Pancreas (tissue), 10 donors: ENCODE measurements around the gene FOXRED2. TPM values are rescaled to one million over a fixed set of nuclear protein-coding genes. Genes with fewer than 3 reads are reported as not detected.

ENCODE experiments used
- ATAC-seq, 4 donors: fragments of 200-7000 bp; cut with Tn5 transposase; one replicate each; pipeline versions ENCODE4 v1.8.0 to v1.9.1; 2020; ENCODE audit warnings: mild to moderate bottlenecking in 4 of 4, moderate library complexity in 4 of 4
- DNase-seq, 6 donors: peaks; one replicate each; pipeline ENCODE4 v3.0.0-alpha.2; 2020
- FAIRE-seq: peaks from 2 replicates; lab custom pipeline; 2012; peaks lifted over from hg19 to GRCh38; lab: Jason Lieb, UNC
- H3K27ac ChIP-seq, 4 donors: fragments of 200-600 bp; sonication (generic); 1 replicate in 3 of 4; 2 replicates in 1 of 4; pipeline versions ENCODE4 v1.5.0 to v1.8.0; 2020
- H3K27me3 ChIP-seq, 4 donors: fragments of 200-600 bp; one replicate each; pipeline ENCODE4 v1.8.0; 2021
- H3K36me3 ChIP-seq, 3 donors: fragments of 200-600 bp; sonication (generic) in 1 of 3; one replicate each; pipeline versions ENCODE4 v1.5.0 to v1.8.0; 2020 to 2021
- H3K4me1 ChIP-seq, 3 donors: fragments of 200-600 bp; one replicate each; pipeline ENCODE4 v1.8.0; 2021
- H3K4me3 ChIP-seq, 4 donors: fragments of 200-600 bp; sonication (generic) in 2 of 4; one replicate each; pipeline versions ENCODE4 v1.5.0 to v1.8.0; 2020 to 2021
- H3K9me3 ChIP-seq, 4 donors: fragments of 200-600 bp; one replicate each; pipeline ENCODE4 v1.8.0; 2021
- CTCF ChIP-seq, 4 donors: fragments of 200-600 bp; sonication (generic) in 3 of 4; IDR thresholded peaks; one replicate each; pipeline versions ENCODE4 v1.5.0 to v1.8.0; 2021; ENCODE audit warnings: antibody characterized with exemption in 4 of 4
- WGBS, 2 donors: extraction: QIAGEN DNeasy Blood & Tissue Kit; methylation state at CpG; one replicate each; pipeline ENCODE4 v1.1.7; 2013; 5-methylcytosine and 5-hydroxymethylcytosine counted together
- intact Hi-C, 3 donors: fragments of 100-400 bp; cut with DNase I; formaldehyde crosslinking; loops; one replicate each; pipeline versions ENCODE4 v1.11.1 to v1.14.2; 2022
- polyA plus RNA-seq, 2 donors: library from polyadenylated mRNA; stranded (reverse); fragments of 200-250 nt; gene quantifications; one replicate each; pipeline ENCODE4 v1.2.3, GENCODE V29; 2013
- total RNA-seq, 6 donors: library from RNA; stranded (reverse); fragmentation: NEBNext Ultra II Directional in 4 of 6; extraction: Animal tissue kit (Norgen Biotek cat#: 25700) in 4 of 6; gene quantifications; one replicate each; pipeline versions ENCODE4 v1.2.1 to v1.2.4, GENCODE V29; 2021 to 2023
- donor health status: healthy with polysubstance abuse.
- donor health status: DM: no; HTN: no; CAD: no; lungs with moderate emphysema.
- donor health status: DM: no; HTN: no; CAD: no.
- donor health status: control.
- donor health status: control.
- donor health status: Bipolar disorder and iron deficiency.
- donor health status: DM: yes; HTN: yes; CAD: no.
- donor health status: DM: no; HTN: no; CAD: no.
- donor health status: DM: no; HTN: no; CAD: no.
- donor health status: DM: yes; HTN: yes; CAD: no.

FOXRED2 gene
- total and polyA plus RNA-seq, 8 donors: 2.0 to 6.0 (median 4.7) TPM

GRCh38 chr22:36505998-36506635 is 723 bp downstream of the FOXRED2 start:
- FAIRE-seq (no peak), DNase-seq (peak in 3 of 6 donors; percentile 44 to 81 (median 56)), ATAC-seq (no peak)
- no peaks in the 10 kb centered on the region for H3K27me3 ChIP-seq
- no peaks in the 10 kb centered on the region for H3K9me3 ChIP-seq
- H3K4me1 ChIP-seq: peaks cover 0 to 7% (median 5%) of the 10 kb centered on the region in 3 donors
- H3K4me3 ChIP-seq: peak overlapping the region; percentile 48 to 66 (median 60)
- H3K27ac ChIP-seq: peak overlapping the region; percentile 32 to 73 (median 67)
- peaks cover 0 to 10% (median 5%) of the 10 kb centered on the region in 3 donors for H3K36me3 ChIP-seq
- 91 to 92% methylated on average over 59 to 60 of the region's 60 CpGs for WGBS, 2 donors
- intact Hi-C loops: no loop called here
- TF ChIP-seq CTCF (IDR thresholded peaks at IDR 0.05): no peak

- H3K27me3 ChIP-seq: no peaks in the 10 kb centered on the region
- H3K9me3 ChIP-seq: no peaks in the 10 kb centered on the region
- ATAC-seq (no peak), DNase-seq (no peak), FAIRE-seq (no peak)
- TF ChIP-seq CTCF (IDR thresholded peaks at IDR 0.05): no peak
- H3K27ac ChIP-seq: no peak overlapping the region
- 88 to 94% methylated on average over 30 of the region's 30 CpGs for WGBS, 2 donors
- intact Hi-C loops: no loop called here
- no peak overlapping the region for H3K4me3 ChIP-seq
- no peaks in the 10 kb centered on the region for H3K4me1 ChIP-seq
- H3K36me3 ChIP-seq: no peaks in the 10 kb centered on the region
Observed at GRCh38 chr22:36497910-36498665, 8.8 kb downstream of the FOXRED2 start.

GRCh38 chr22:36493690-36494110 is 13.1 kb downstream of the FOXRED2 start:
- Histone ChIP-seq H3K36me3 (no peaks in the 10 kb centered on the region), H3K27ac (no peak overlapping the region), H3K9me3 (no peaks in the 10 kb centered on the region), H3K4me1 (no peaks in the 10 kb centered on the region), H3K27me3 (no peaks in the 10 kb centered on the region), H3K4me3 (no peak overlapping the region)
- DNase-seq (peak in 1 of 6 donors; percentile 38), FAIRE-seq (no peak), ATAC-seq (peak in 3 of 4 donors; percentile 42 to 82 (median 75))
- 80 to 84% methylated on average over 16 of the region's 16 CpGs for WGBS, 2 donors
- no peak for TF ChIP-seq CTCF (IDR thresholded peaks at IDR 0.05)
- intact Hi-C loops: no loop called here

GRCh38 chr22:36492109-36492508 is 14.7 kb downstream of the FOXRED2 start:
- Histone ChIP-seq H3K4me1 (no peaks in the 10 kb centered on the region), H3K27me3 (no peaks in the 10 kb centered on the region), H3K27ac (no peak overlapping the region), H3K4me3 (no peak overlapping the region), H3K36me3 (no peaks in the 10 kb centered on the region), H3K9me3 (no peaks in the 10 kb centered on the region)
- intact Hi-C loops: no loop called here
- TF ChIP-seq CTCF (IDR thresholded peaks at IDR 0.05): no peak
- FAIRE-seq (no peak), DNase-seq (no peak), ATAC-seq (no peak)
- 82 to 89% methylated on average over 5 of the region's 5 CpGs for WGBS, 2 donors

GRCh38 chr22:36491155-36491554 is 15.7 kb downstream of the FOXRED2 start:
- no peak for FAIRE-seq
- H3K9me3 ChIP-seq: no peaks in the 10 kb centered on the region
- H3K27ac ChIP-seq: no peak overlapping the region
- no peak for DNase-seq
- TF ChIP-seq CTCF (IDR thresholded peaks at IDR 0.05): no peak
- no peak overlapping the region for H3K4me3 ChIP-seq
- ATAC-seq: no peak
- no peaks in the 10 kb centered on the region for H3K4me1 ChIP-seq
- intact Hi-C loops: no loop called here
- H3K36me3 ChIP-seq: no peaks in the 10 kb centered on the region
- H3K27me3 ChIP-seq: no peaks in the 10 kb centered on the region
- 91 to 96% methylated on average over 7 of the region's 7 CpGs for WGBS, 2 donors
